Activated CD4-positive, alpha-beta T cell treated with anti-CD3 and anti-CD28 coated beads, Interleukin-2, amount 50 U/mL, for 48 hours (primary cell): ENCODE results near the gene ORC3.
"Not testable (repeated sequence)": the region's sequence is repeated elsewhere in the genome, so short reads cannot be mapped to it uniquely, and the experiment has no call there.

Source experiments
- DNase-seq, 2 experiments: peaks; one replicate each; pipeline ENCODE4 v3.0.0-alpha.2; 2020

ORC3 gene

DNA sequence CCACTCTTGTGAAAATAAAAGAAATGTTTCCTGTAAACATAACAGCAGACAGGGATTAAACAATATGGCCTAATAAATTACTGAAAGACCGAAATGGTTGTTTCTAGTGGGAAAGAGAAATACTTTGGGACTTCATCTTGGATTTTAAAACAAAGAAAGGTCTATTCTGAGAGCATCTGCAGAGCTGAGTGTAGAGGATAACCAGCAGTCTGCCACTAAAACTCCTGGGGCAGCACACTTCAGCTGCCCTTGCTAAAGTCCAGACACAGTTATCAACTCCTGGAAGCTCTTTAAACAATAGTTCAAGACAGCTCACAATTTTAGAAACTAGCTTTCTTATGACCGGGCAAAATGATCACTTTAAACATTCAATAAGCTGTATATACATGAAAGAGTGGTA lies 73.5 kb downstream of the ORC3 start:
- DNase-seq: no peak

DNA sequence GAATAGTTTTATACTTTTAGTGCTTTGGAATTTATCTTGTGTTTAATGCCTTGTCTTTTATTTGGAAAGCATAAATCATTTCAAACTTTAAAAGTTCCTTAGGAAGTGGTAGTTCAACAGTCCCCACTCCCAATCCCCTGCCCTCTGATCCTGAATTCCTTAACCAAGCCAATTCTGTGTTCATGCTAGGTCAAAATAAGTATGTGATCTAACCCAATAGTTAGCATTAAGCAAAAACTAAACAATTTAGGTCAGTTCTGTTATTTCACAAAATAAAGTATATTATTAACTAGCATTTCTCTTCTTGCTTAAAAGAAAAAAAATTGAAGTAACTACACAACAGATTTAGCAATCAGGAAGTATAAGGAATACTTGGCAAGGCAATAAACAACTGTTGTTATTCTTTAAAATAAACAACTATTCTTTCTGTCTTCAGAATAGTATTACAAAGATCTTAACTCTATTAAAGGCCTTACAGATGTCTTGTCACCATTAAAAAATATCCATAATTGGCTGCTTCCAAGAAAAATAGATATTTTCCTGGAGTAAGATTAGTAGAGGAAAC lies 75.1 kb downstream of the ORC3 start:
- no peak for DNase-seq

- no peak for DNase-seq
These were observed 77.1 kb downstream of the ORC3 start for GRCh38 chr6:87667032-87667431.

DNA sequence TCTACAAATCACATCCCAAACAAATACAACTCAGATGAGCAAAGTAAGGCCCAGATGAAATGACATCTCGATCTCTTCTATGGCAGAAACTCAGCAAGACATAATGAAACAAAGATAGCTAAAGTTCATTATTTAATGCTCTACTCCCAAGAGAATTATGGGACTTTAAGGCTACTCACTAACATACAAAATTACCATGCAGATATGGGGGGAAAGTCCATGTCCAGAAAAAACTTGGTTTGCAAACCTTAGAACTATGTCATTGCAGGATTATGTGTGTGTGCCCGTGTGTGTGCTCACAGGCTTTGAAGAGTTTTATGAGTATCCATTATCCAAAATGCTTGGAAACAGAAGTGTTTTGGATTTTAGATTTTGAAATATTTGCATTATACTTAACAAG lies 78.1 kb downstream of the ORC3 start:
- no peak for DNase-seq

DNA sequence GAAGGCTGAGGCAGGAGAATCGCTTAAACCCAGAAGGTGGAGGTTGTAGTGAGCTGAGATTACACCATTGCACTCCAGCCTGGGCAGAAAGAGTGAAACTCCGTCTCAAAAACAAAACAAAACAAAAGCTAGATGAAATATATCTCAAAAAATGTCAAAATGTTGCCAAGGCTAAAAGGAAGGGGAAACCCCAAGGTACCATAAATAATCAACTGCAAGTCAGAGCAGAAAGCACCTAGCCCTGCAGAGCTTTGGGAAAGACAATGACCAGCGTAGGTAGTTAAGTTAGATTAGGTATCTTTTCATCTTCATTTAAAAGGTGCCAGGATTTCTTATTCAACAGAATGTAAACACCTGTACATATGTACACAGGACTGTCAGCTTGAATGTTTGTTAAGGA lies 79.1 kb downstream of the ORC3 start:
- no peak for DNase-seq

GRCh38 chr6:87670707-87671106 lies 80.8 kb downstream of the ORC3 start:
- DNase-seq: no peak

GRCh38 chr6:87671555-87672029 lies 81.7 kb downstream of the ORC3 start:
- DNase-seq: no peak

DNA sequence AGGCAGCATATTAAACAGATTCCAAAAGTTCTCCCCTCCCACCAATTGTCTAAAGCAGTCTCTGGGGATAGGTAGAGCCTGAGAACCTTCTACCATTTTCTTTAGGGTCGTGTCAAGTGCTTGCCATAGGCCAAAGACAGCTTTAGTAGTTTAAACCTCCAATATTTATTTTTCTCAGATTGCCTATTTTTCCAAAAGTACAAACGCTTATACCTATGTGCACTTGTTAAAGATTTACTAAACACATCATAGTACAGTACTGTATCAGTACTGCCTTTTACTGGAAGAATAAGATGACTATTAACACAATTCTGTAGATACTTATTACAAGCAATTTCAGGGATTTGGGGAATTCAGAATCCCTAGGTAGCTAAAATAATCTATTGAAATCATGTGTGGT lies 82.7 kb downstream of the ORC3 start:
- DNase-seq: no peak

GRCh38 chr6:87673237-87673636 lies 83.3 kb downstream of the ORC3 start:
- no peak for DNase-seq

DNA sequence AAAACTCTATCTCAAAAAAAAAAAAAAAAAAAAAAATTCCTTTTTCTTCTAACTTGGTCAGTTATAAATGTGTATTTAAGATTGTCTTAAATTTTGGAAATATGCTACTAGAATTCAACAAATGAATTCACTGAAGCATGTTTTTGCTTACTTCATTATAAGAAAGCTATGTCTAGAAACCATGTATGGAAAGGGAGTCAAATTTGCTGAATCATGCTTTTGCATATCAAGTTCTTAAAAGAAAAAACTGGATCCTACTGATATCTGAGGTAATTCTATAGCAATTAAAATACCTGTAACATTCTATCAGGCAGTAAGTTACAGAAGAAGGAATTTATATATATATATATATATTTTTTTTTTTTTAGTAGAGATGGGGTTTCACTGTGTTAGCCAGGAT lies 84.4 kb downstream of the ORC3 start:
- DNase-seq: no peak

- no peak for DNase-seq
These were observed 85.2 kb downstream of the ORC3 start for GRCh38 chr6:87675004-87675681.

DNA sequence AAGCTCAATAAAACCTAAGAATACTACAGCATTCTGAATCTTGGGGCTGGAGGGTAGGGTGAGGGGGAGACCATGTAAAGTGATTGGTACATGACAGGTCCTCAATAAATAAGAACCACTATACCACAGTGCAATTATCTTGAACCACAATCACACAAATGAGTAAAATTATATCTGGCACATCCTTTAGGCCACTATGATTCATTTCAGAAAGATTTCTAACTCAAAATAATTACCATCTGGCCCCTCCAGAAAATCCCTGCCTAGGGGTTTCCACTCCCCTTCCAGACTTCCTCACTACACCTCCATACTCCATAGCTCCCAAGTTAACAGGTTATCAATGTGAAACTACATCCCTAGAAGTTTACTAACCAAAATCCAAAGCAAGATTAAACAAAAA lies 92.4 kb downstream of the ORC3 start:
- no peak for DNase-seq

GRCh38 chr6:87683890-87684289 lies 94.0 kb downstream of the ORC3 start:
- no peak for DNase-seq

DNA sequence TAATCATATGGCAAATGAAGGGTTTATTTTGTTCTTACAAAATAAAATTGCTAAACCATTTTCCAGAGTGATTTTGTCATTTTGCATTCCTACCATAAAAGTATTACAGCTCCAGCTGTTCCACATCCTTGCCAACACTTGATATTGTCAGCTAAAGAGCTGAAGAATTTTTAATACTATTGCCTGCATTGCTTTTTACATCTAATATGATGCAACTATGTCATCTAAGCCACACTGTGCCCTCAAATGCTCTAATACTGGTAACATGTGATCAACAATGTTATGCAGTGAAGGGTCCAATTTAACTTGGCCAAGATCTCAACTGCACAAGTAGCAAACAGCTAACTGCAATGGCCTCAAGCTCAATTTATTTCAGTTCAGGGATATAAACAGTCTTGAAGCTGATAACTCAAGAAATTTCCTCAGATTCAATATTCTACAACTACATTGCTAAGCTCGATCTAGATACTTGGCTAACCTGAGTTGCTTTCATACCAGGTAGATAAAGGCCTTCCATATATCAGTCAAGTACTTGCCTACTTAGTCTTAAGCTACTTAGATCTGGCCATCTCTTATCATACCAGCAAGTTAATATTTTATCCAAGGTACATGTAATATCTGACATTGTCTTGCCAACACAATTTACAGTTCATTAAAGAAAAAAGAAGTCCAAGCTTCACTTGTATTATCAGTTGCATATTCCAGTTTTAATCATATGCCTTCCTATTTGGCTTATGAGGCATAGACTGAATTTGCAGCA lies 95.1 kb downstream of the ORC3 start:
- no peak for DNase-seq

GRCh38 chr6:87686636-87687205 lies 96.8 kb downstream of the ORC3 start:
- DNase-seq: not testable (repeated sequence)

- no peak for DNase-seq
These were observed 97.4 kb downstream of the ORC3 start for GRCh38 chr6:87687296-87687695.

DNA sequence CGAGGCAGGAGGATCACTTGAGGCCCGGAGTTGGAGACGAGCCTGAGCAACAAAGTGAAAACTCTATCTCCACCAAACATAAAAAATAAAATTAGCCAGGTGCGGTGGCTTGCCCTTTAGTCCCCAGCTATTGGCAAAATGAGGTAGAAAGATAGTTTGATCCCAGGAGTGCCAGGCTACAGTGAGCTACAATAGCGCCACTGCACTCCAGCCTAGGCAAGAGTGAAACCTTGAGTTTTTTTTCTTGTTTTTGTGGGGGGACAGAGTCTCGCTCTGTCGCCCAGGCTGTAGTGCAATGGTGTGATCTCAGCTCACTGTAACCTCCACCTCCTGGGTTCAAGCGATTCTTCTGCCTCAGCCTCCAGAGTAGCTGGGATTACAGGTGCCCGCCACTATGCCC lies 98.0 kb downstream of the ORC3 start:
- DNase-seq: not testable (repeated sequence)

GRCh38 chr6:87690441-87690840 lies 100.5 kb downstream of the ORC3 start:
- DNase-seq: no peak

DNA sequence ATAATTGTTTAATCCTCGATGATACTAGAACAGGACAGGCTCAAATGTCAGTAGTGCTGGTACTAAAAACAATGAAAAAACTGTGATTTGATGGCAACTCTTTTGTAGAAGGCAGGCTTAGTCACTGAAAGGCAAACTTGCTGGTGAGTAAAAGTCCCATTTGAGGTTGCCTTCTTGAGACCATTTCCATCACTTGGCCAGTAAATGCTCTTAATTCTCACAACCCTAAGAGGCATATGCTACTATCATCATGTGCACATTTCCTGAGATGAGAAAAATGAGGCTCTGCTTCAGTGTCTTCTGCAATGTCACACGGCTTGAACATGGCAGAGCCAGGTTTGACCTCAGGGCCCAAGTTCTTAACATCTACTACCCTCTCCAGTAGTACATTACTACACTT lies 102.2 kb downstream of the ORC3 start:
- DNase-seq: no peak

DNA sequence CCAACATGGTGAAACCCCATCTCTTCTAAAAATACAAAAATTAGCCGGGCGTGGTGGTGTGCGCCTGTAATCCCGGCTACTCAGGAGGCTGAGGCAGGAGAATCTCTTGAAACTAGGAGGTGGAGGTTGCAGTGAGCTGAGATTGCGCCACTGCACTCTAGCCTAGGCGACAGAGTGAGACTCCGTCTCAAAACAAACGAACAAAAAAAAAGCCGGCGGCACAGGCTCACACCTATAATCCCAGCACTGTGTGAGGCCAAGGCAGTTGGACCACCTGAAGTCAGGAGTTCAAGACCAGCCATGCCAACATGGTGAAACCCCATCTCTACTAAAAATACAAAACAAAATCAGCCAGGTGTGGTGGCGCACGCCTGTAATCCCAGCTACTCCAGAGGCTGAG lies 106.9 kb downstream of the ORC3 start:
- not testable (repeated sequence) for DNase-seq

GRCh38 chr6:87697581-87698546 lies 107.9 kb downstream of the ORC3 start:
- no peak for DNase-seq

DNA sequence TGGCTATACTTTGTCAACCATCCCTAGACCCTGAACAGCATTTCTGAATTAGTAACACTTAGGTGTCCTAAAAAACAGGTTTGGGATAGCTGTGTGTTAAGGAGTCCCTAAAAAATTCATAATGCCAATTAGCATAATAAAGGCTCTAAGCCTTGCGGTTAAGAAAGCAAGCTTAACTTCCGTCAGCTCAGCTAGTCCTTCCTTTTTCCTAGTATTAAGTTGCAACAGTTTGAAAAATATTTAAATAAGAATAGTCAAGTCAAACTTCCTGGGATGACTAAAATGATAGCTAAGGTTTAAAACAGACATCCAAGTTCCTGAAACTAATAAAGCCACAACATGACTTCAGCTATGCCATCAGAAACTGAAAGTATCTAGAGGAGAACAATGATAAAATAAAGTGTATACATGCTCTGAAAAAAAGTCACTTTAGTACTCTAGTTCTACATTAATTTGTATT lies 108.6 kb downstream of the ORC3 start:
- DNase-seq: no peak

DNA sequence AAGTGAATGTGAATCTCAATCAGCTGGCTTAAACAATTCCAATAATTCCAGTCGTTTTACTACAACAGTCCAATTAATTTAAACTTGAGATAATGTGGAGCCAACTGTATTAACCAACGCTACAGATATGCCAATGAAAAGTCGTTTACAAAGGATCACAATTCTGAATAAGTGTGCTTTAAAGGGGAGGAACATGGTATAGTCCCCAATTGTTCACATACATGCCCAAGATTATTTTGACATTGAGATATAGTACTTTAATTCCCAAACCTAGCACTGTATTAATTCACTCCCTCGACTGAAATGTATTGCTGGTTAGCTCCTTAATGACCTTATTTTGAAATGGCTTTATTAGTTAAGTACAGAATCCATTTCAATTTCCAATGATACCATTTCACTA lies 109.6 kb downstream of the ORC3 start:
- no peak for DNase-seq
